BLaER1 treated with 17β-estradiol and CSF1 and Interleukin-3, amounts not matched to agents 10 nM and 100 nM (cell line): ENCODE data around the gene NKAP.
"Not testable (repeated sequence)": the region's sequence is repeated elsewhere in the genome, so short reads cannot be mapped to it uniquely, and the experiment has no call there.

Source experiments
- H3K27ac ChIP-seq, 11 experiments: shearing (Covaris generic); formaldehyde crosslinking; 2 replicates each; pipeline ENCODE4 v1.8.1; 2022
- H3K27me3 ChIP-seq, 11 experiments: shearing (Covaris generic); formaldehyde crosslinking; 2 replicates each; pipeline ENCODE4 v1.8.1; 2022
- H3K36me3 ChIP-seq, 11 experiments: shearing (Covaris generic); formaldehyde crosslinking; 2 replicates each; pipeline ENCODE4 v1.8.1; 2022
- H3K4me1 ChIP-seq, 10 experiments: shearing (Covaris generic); formaldehyde crosslinking; 2 replicates each; pipeline ENCODE4 v1.8.1; 2022
- H3K4me2 ChIP-seq, 11 experiments: shearing (Covaris generic); formaldehyde crosslinking; 2 replicates each; pipeline ENCODE4 v1.8.1; 2022
- H3K4me3 ChIP-seq, 10 experiments: shearing (Covaris generic); formaldehyde crosslinking; 2 replicates each; pipeline ENCODE4 v1.8.1; 2022
- H3K9ac ChIP-seq, 11 experiments: shearing (Covaris generic); formaldehyde crosslinking; 2 replicates each; pipeline ENCODE4 v1.8.1; 2022
- H3K9me3 ChIP-seq, 11 experiments: shearing (Covaris generic); formaldehyde crosslinking; replicated peaks in 1 of 11; 2 replicates each; pipeline ENCODE4 v1.8.1; 2022
- H4K20me1 ChIP-seq, 11 experiments: shearing (Covaris generic); formaldehyde crosslinking; 2 replicates each; pipeline ENCODE4 v1.8.1; 2022
- Cebpa-rat ChIP-seq, 11 experiments: shearing (Covaris generic); IDR thresholded peaks; 2 replicates each; pipeline ENCODE4 v1.8.1; 2022

Gene NKAP

GRCh38 chrX:119981286-119982070, 37.9 kb upstream of the NKAP start:
- Histone ChIP-seq H3K27ac (no peak overlapping the region), H3K9me3 (no peaks in the 10 kb centered on the region), H3K4me2 (no peak overlapping the region), H3K4me3 (no peak overlapping the region), H3K9ac (no peak overlapping the region), H3K27me3 (no peaks in the 10 kb centered on the region), H3K36me3 (no peaks in the 10 kb centered on the region), H3K4me1 (no peaks in the 10 kb centered on the region), H4K20me1 (no peaks in the 10 kb centered on the region)
- TF ChIP-seq Cebpa-rat (IDR thresholded peaks at IDR 0.05): no peak

GRCh38 chrX:119977172-119977571, 33.6 kb upstream of the NKAP start:
- H3K36me3 ChIP-seq, H3K4me3 ChIP-seq, H3K4me1 ChIP-seq, H3K27ac ChIP-seq, H3K9me3 ChIP-seq, H3K27me3 ChIP-seq, H3K9ac ChIP-seq, H4K20me1 ChIP-seq, H3K4me2 ChIP-seq: not testable (repeated sequence)

GRCh38 chrX:119971184-119971583, 27.6 kb upstream of the NKAP start:
- no peaks in the 10 kb centered on the region for H3K36me3 ChIP-seq
- H3K9me3 ChIP-seq: peaks cover 0 to 7% (median 0%) of the 10 kb centered on the region in 11 experiments; a peak in 4 of 22 replicates
- H3K27ac ChIP-seq: no peak overlapping the region
- TF ChIP-seq Cebpa-rat (IDR thresholded peaks at IDR 0.05): no peak
- H3K9ac ChIP-seq: no peak overlapping the region
- H4K20me1 ChIP-seq: no peaks in the 10 kb centered on the region
- no peak overlapping the region for H3K4me2 ChIP-seq
- no peak overlapping the region for H3K4me3 ChIP-seq
- H3K4me1 ChIP-seq: no peaks in the 10 kb centered on the region
- H3K27me3 ChIP-seq: no peaks in the 10 kb centered on the region

- Histone ChIP-seq H3K4me2 (no peak overlapping the region), H3K9me3 (peaks cover 0 to 7% (median 0%) of the 10 kb centered on the region in 11 experiments; a peak in 4 of 22 replicates), H3K27ac (no peak overlapping the region), H3K27me3 (no peaks in the 10 kb centered on the region), H3K9ac (no peak overlapping the region), H4K20me1 (no peaks in the 10 kb centered on the region), H3K4me1 (no peaks in the 10 kb centered on the region), H3K36me3 (no peaks in the 10 kb centered on the region), H3K4me3 (no peak overlapping the region)
- no peak for TF ChIP-seq Cebpa-rat (IDR thresholded peaks at IDR 0.05)
These were observed 27.0 kb upstream of the NKAP start for GRCh38 chrX:119970574-119970973.

- H4K20me1 ChIP-seq: not testable (repeated sequence)
These were observed 23.3 kb upstream of the NKAP start for GRCh38 chrX:119966837-119967236.

GRCh38 chrX:119960625-119961024, 17.1 kb upstream of the NKAP start:
- Histone ChIP-seq H3K9me3 (peaks cover 8 to 19% (median 12%) of the 10 kb centered on the region in 11 experiments; a peak in 16 of 22 replicates), H3K36me3 (no peaks in the 10 kb centered on the region), H3K4me3 (no peak overlapping the region), H3K9ac (no peak overlapping the region), H3K27me3 (no peaks in the 10 kb centered on the region; a peak in 1 of 22 replicates), H3K4me2 (no peak overlapping the region), H4K20me1 (no peaks in the 10 kb centered on the region), H3K27ac (no peak overlapping the region), H3K4me1 (peaks cover 0 to 5% (median 0%) of the 10 kb centered on the region in 10 experiments; a peak in 1 of 20 replicates)
- no peak for TF ChIP-seq Cebpa-rat (IDR thresholded peaks at IDR 0.05)

More at GRCh38 chrX:119966837-119967236, 23.3 kb upstream of the NKAP start:
- not testable (repeated sequence) for H3K9me3 ChIP-seq, H3K27me3 ChIP-seq, H3K4me3 ChIP-seq, H3K4me1 ChIP-seq, H3K4me2 ChIP-seq, H3K36me3 ChIP-seq, H3K27ac ChIP-seq, H3K9ac ChIP-seq

- H3K27me3 ChIP-seq, H3K4me3 ChIP-seq, H3K36me3 ChIP-seq, H3K27ac ChIP-seq, H3K4me2 ChIP-seq, H3K9ac ChIP-seq, H4K20me1 ChIP-seq, H3K4me1 ChIP-seq: not testable (repeated sequence)
- peaks cover 8 to 15% (median 11%) of the 10 kb centered on the region in 11 experiments; a peak in 16 of 22 replicates for H3K9me3 ChIP-seq
These were observed 12.4 kb upstream of the NKAP start for GRCh38 chrX:119955807-119956570.

GRCh38 chrX:119954374-119954773, 10.8 kb upstream of the NKAP start:
- no peak for TF ChIP-seq Cebpa-rat (IDR thresholded peaks at IDR 0.05)
- H3K4me3 ChIP-seq: no peak overlapping the region
- no peaks in the 10 kb centered on the region; a peak in 1 of 22 replicates for H3K27me3 ChIP-seq
- no peaks in the 10 kb centered on the region for H3K36me3 ChIP-seq
- no peak overlapping the region for H3K4me2 ChIP-seq
- no peak overlapping the region for H3K27ac ChIP-seq
- H4K20me1 ChIP-seq: no peaks in the 10 kb centered on the region
- H3K9ac ChIP-seq: no peak overlapping the region
- H3K4me1 ChIP-seq: peaks cover 0 to 5% (median 0%) of the 10 kb centered on the region in 10 experiments; a peak in 6 of 20 replicates
- H3K9me3 ChIP-seq: peaks cover 8 to 15% (median 11%) of the 10 kb centered on the region in 11 experiments; a peak in 16 of 22 replicates

GRCh38 chrX:119948381-119948780, 4.8 kb upstream of the NKAP start:
- H4K20me1 ChIP-seq: no peaks in the 10 kb centered on the region
- H3K4me2 ChIP-seq: peak overlapping the region in 6 of 11 experiments; percentile 12 to 57 (median 47); a peak in 7 of 22 replicates
- H3K27me3 ChIP-seq: no peaks in the 10 kb centered on the region
- H3K27ac ChIP-seq: no peak overlapping the region; a peak in 1 of 22 replicates
- no peak for TF ChIP-seq Cebpa-rat (IDR thresholded peaks at IDR 0.05)
- peaks cover 0 to 1% (median 0%) of the 10 kb centered on the region in 11 experiments; a peak in 2 of 22 replicates for H3K9me3 ChIP-seq
- peaks cover 0 to 12% (median 6%) of the 10 kb centered on the region in 10 experiments; a peak in 11 of 20 replicates for H3K4me1 ChIP-seq
- H3K9ac ChIP-seq: no peak overlapping the region
- no peaks in the 10 kb centered on the region for H3K36me3 ChIP-seq
- no peak overlapping the region for H3K4me3 ChIP-seq
